Sigmoid colon (tissue), 3 donors: Measurements from ENCODE around the gene KCNH8.

ENCODE experiments used
- POLR2A ChIP-seq, 2 donors: fragments of 450-650 bp; IDR thresholded peaks; one replicate each; pipeline ENCODE4 v1.6.1; 2016; ENCODE audit warnings: antibody characterized with exemption in 2 of 2, mild to moderate bottlenecking in 2 of 2, moderate library complexity in 2 of 2
- TF ChIP-seq, protein P1 (sequence below), 4 experiments: fragments of 450-650 bp in 3 of 4; fragments of 200-600 bp in 1 of 4; IDR thresholded peaks; one replicate each; pipeline ENCODE4 v1.5.1; 2016 to 2019; ENCODE audit warnings: antibody characterized with exemption in 4 of 4, mild to moderate bottlenecking in 3 of 4, moderate library complexity in 2 of 4

DNA sequence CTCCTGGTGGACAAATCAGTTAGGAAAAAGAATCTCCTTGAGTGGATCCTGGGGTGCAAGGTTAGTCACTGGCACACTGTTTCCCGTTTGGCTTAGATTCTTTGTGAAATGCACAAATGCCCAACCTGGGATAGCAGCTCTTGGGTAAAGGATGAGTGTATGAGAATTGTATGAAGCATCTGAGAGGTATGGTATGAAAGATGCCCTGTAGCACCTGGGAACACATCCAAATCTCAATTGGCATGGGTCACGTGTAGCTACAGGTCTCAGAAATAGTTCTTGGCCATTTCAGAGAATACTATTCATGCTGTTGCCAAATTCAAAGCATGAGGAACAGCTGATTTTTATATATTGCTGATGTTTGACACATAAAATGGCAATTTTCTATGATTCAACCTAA, 84.3 kb downstream of the KCNH8 start:
- TF ChIP-seq, protein P1, sequence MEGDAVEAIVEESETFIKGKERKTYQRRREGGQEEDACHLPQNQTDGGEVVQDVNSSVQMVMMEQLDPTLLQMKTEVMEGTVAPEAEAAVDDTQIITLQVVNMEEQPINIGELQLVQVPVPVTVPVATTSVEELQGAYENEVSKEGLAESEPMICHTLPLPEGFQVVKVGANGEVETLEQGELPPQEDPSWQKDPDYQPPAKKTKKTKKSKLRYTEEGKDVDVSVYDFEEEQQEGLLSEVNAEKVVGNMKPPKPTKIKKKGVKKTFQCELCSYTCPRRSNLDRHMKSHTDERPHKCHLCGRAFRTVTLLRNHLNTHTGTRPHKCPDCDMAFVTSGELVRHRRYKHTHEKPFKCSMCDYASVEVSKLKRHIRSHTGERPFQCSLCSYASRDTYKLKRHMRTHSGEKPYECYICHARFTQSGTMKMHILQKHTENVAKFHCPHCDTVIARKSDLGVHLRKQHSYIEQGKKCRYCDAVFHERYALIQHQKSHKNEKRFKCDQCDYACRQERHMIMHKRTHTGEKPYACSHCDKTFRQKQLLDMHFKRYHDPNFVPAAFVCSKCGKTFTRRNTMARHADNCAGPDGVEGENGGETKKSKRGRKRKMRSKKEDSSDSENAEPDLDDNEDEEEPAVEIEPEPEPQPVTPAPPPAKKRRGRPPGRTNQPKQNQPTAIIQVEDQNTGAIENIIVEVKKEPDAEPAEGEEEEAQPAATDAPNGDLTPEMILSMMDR (IDR thresholded peaks at IDR 0.05) = no peak
- TF ChIP-seq POLR2A (IDR thresholded peaks at IDR 0.05) = no peak
